B cell (primary cell): ENCODE results near the gene NYNRIN.

Source experiments
- CTCF ChIP-seq: fragments of 200-600 bp; IDR thresholded peaks from one replicate; pipeline ENCODE4 v1.8.0; 2022; ENCODE audit warnings: antibody characterized with exemption, mild to moderate bottlenecking
- EZH2 ChIP-seq: IDR thresholded peaks from 2 replicates; pipeline ENCODE4 v1.6.1; 2012; ENCODE audit warnings: borderline replicate concordance, low read depth, mild to moderate bottlenecking, moderate library complexity, low read length; ENCODE audit not compliant: insufficient read depth, poor library complexity, severe bottlenecking

- TF ChIP-seq CTCF (no peak), EZH2 (no peak)
These were observed 35.9 kb downstream of the NYNRIN start for GRCh38 chr14:24434676-24435075.
